Measurements from ENCODE around the gene MIB2. TPM values are rescaled to one million over a fixed set of nuclear protein-coding genes. Genes with fewer than 3 reads are reported as not detected.

MIB2 gene
- total and polyA plus RNA-seq, 4 experiments from 2014 or later, result 12.7 to 114 (median 73.5) TPM

DNA sequence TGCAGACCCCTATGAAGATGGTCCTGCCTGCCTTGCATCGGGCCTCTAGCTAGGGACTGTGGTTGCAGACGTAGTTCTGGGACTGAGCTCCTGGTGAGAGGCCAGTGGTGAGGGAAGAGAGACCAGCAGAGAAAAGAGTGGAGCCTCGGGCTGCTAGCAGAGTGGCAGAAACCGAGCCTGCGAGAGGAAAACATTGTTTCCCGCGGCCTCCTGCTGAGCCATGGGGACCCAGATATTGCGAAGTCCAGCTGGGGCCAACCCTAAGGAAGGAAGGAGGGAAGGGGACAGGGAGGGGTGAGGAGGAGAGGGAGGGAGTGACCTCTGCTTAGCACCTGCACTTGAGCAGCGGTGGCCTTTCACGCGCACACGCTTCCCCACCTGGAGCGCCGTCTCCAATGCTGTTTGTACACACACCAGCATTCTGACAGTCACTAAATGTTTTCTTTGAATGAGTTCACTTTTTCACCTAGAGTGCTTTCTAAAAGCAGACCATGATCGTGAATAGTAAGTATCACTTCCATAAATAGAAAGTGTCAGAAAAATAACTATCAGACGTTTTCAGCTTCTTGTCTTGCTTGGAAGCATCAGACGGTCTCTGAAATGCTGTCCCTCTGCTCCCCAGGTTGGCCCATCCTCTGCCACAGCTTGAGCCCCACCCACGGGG is 12.9 kb upstream of the MIB2 start:
- DNase-seq, result no peak
- intact Hi-C loops (cut with micrococcal nuclease), result no loop called here
- H3K36me3 Mint-ChIP-seq, result no peaks in the 10 kb centered on the region
- H3K27ac ChIP-seq (ENCODE audit: low read depth, low read length), result no peak overlapping the region
- ChIA-PET POLR2A (ENCODE audit: partially characterized antibody) (interaction anchor here (1.1 to 5.8 kb wide), 3 partner anchors 12 to 203 kb away, joined by 3 to 43 read pairs (median 6); partner anchors contain the start of genes CCNL2, MIB2 and MMP23B), CTCF (ENCODE audit: partially characterized antibody) (interaction anchor here (0.6 kb wide), 1 partner anchor 159 kb away, joined by 3 read pairs; no protein-coding TSS in a partner anchor)
- H3K4me1 ChIP-seq (ENCODE audit: insufficient read depth, low read length), result peaks cover 18% of the 10 kb centered on the region
- peak overlapping the region in 4 of 7 donors; percentile 4 to 77 (median 59) for H3K27ac Mint-ChIP-seq
- H3K36me3 ChIP-seq (ENCODE audit: insufficient read depth, low read length), result no peaks in the 10 kb centered on the region
- H3K9me3 ChIP-seq (ENCODE audit: control insufficient read depth in 1 of 2, low read length in 2 of 2), result no peaks in the 10 kb centered on the region
- H3K27me3 Mint-ChIP-seq, result peaks cover 0 to 4% of the 10 kb centered on the region in 2 donors
- H3K9me3 Mint-ChIP-seq, result peaks cover 0 to 2% (median 0%) of the 10 kb centered on the region in 8 donors
- H3K27me3 ChIP-seq (ENCODE audit: insufficient read depth, low read length), result no peaks in the 10 kb centered on the region
- H3K4me3 Mint-ChIP-seq, result peak overlapping the region in 2 of 8 donors; percentile 9 to 36
- no peak overlapping the region for H3K4me3 ChIP-seq (ENCODE audit: low read length in 2 of 2)
- peaks cover 7 to 25% (median 13%) of the 10 kb centered on the region in 4 donors for H3K4me1 Mint-ChIP-seq

DNA sequence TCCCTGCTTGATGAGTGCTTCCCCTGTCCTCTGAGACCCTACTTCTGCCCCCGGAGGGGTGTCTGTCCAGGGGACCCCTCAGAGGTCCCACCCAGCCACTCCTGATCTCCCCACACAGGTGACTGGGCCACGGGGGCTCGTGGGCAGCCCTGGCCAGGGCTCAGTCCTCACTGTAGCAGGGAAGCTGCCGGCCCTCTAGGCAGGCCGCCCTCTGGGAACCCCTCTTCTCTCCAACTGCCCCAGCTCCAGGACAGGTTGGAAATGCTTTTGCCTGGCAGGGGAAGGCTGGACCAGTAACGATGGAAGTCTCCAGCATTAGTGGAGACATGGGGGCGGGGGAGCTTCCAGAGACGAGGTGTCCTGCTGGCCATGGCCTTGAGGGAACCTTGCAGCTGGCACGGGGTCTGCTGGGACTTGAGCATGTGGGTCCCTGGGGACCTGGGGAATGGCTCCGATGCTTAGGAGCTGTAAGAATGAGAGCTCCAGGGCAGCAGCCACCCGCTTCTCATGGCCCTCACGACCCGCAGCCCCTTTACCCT is 12.3 kb upstream of the MIB2 start:
- ChIA-PET POLR2A (ENCODE audit: partially characterized antibody) (interaction anchor here (1.1 to 5.8 kb wide), 3 partner anchors 11 to 204 kb away, joined by 3 to 43 read pairs (median 6); partner anchors contain the start of genes CCNL2, MIB2 and MMP23B), CTCF (ENCODE audit: partially characterized antibody) (no interaction called here)
- Histone ChIP-seq H3K27me3 (ENCODE audit: insufficient read depth, low read length) (no peaks in the 10 kb centered on the region), H3K4me1 (ENCODE audit: insufficient read depth, low read length) (peaks cover 22% of the 10 kb centered on the region), H3K9me3 (ENCODE audit: control insufficient read depth in 1 of 2, low read length in 2 of 2) (no peaks in the 10 kb centered on the region), H3K27ac (ENCODE audit: low read depth, low read length) (no peak overlapping the region), H3K4me3 (ENCODE audit: low read length in 2 of 2) (no peak overlapping the region), H3K36me3 (ENCODE audit: insufficient read depth, low read length) (no peaks in the 10 kb centered on the region)
- Mint-ChIP-seq H3K4me3 (peak overlapping the region in 2 of 8 donors; percentile 9 to 20), H3K9me3 (no peaks in the 10 kb centered on the region), H3K36me3 (no peaks in the 10 kb centered on the region), H3K27me3 (peaks cover 0 to 4% of the 10 kb centered on the region in 2 donors), H3K4me1 (peaks cover 8 to 26% (median 15%) of the 10 kb centered on the region in 4 donors), H3K27ac (peak overlapping the region in 2 of 7 donors; percentile 44 to 74)
- intact Hi-C loops (cut with micrococcal nuclease), result no loop called here
- no peak for DNase-seq

DNA sequence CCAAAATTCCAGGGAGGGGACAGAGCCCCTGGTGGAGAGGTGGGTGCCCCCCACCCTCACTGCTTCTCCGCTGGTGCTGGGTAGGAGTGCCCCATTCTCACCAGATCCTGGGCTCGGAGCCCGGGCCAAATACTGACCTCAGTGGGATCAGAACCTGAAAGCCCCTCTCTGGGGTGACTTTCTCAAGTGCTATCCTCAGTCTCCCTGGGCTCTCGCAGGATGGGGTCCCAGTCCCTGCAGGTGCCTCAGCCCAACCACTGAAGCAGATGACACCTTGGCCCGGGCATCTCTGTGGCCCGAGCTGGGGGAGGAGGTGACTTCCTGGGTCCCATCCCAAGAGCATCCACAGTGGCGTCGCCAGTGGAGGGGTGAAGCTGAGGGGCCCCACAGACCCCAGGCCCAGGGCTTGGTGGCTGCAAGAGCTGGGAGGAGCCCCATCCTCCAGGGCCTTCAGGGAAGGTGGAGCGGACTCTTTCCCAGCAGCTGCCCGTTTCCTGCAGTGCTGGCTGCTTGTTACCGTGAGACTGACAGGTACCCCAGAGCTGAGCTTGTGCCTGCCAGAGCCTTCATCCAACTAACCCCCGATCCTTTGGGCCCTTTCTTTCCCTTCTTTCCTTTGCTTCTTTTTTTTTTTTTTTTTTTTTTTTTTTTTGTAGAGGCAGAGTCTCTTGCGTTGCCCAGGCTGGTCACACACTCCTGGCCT is 11.5 kb upstream of the MIB2 start:
- no peaks in the 10 kb centered on the region for H3K9me3 ChIP-seq (ENCODE audit: control insufficient read depth in 1 of 2, low read length in 2 of 2)
- intact Hi-C loops (cut with micrococcal nuclease), result no loop called here
- Mint-ChIP-seq H3K36me3 (no peaks in the 10 kb centered on the region), H3K27me3 (peaks cover 0 to 2% of the 10 kb centered on the region in 2 donors), H3K27ac (peak overlapping the region in 4 of 7 donors; percentile 18 to 37 (median 29)), H3K4me1 (peaks cover 8 to 22% (median 15%) of the 10 kb centered on the region in 4 donors), H3K4me3 (peak overlapping the region in 1 of 8 donors; percentile 39), H3K9me3 (no peaks in the 10 kb centered on the region)
- no peaks in the 10 kb centered on the region for H3K36me3 ChIP-seq (ENCODE audit: insufficient read depth, low read length)
- CTCF ChIA-PET (ENCODE audit: partially characterized antibody), result no interaction called here
- no peaks in the 10 kb centered on the region for H3K27me3 ChIP-seq (ENCODE audit: insufficient read depth, low read length)
- no peak overlapping the region for H3K27ac ChIP-seq (ENCODE audit: low read depth, low read length)
- DNase-seq, result no peak
- H3K4me3 ChIP-seq (ENCODE audit: low read length in 2 of 2), result no peak overlapping the region
- POLR2A ChIA-PET (ENCODE audit: partially characterized antibody), result interaction anchor here (1.1 to 5.8 kb wide), 3 partner anchors 10 to 205 kb away, joined by 3 to 43 read pairs (median 6); partner anchors contain the start of genes CCNL2, MIB2 and MMP23B
- peaks cover 22% of the 10 kb centered on the region for H3K4me1 ChIP-seq (ENCODE audit: insufficient read depth, low read length)

DNA sequence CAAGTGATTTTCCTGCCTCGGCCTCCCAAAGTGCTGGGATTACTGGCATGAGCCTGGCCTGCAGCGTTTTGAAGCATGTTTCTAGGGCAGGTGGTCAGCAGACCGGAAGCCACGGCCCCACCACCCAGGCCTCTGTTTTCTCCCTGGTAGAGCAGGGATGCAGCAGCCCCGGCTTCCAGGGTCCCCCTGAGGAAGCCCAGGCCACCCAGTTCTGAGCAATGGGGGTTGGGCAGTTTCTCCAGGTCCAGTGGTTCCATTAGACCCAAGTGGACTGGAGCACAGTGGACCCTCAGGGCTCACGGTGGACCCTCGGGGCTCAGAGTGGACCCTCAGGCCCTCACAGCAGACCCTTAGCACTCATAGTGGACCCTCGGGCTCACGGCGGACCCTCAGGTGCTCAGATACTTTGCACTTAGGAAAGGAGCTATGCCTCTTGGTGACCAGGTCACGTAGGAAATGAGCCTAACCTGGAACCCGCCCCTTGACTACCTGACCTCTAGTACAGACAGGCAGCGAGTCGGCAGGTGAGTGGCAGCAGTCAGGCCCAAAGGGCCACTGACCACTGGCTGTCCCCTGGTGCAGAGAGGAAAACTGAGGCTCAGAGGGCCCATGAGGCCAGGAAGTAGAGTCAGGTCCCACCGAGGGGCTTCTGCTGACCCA is 10.8 kb upstream of the MIB2 start:
- Mint-ChIP-seq H3K27me3 (no peaks in the 10 kb centered on the region), H3K4me1 (peaks cover 8 to 20% (median 15%) of the 10 kb centered on the region in 4 donors), H3K4me3 (peak overlapping the region in 1 of 8 donors; percentile 39), H3K9me3 (no peaks in the 10 kb centered on the region), H3K36me3 (no peaks in the 10 kb centered on the region), H3K27ac (peak overlapping the region in 3 of 7 donors; percentile 37 to 59 (median 58))
- ChIA-PET POLR2A (ENCODE audit: partially characterized antibody) (interaction anchor here (5.8 kb wide), 1 partner anchor 10 kb away, joined by 43 read pairs; the partner anchor contains the start of gene MIB2), CTCF (ENCODE audit: partially characterized antibody) (no interaction called here)
- H3K36me3 ChIP-seq (ENCODE audit: insufficient read depth, low read length), result no peaks in the 10 kb centered on the region
- no peaks in the 10 kb centered on the region for H3K27me3 ChIP-seq (ENCODE audit: insufficient read depth, low read length)
- H3K4me3 ChIP-seq (ENCODE audit: low read length in 2 of 2), result no peak overlapping the region
- H3K4me1 ChIP-seq (ENCODE audit: insufficient read depth, low read length), result peaks cover 19% of the 10 kb centered on the region
- intact Hi-C loops (cut with micrococcal nuclease), result no loop called here
- no peak overlapping the region for H3K27ac ChIP-seq (ENCODE audit: low read depth, low read length)
- no peak for DNase-seq
- no peaks in the 10 kb centered on the region for H3K9me3 ChIP-seq (ENCODE audit: control insufficient read depth in 1 of 2, low read length in 2 of 2)

DNA sequence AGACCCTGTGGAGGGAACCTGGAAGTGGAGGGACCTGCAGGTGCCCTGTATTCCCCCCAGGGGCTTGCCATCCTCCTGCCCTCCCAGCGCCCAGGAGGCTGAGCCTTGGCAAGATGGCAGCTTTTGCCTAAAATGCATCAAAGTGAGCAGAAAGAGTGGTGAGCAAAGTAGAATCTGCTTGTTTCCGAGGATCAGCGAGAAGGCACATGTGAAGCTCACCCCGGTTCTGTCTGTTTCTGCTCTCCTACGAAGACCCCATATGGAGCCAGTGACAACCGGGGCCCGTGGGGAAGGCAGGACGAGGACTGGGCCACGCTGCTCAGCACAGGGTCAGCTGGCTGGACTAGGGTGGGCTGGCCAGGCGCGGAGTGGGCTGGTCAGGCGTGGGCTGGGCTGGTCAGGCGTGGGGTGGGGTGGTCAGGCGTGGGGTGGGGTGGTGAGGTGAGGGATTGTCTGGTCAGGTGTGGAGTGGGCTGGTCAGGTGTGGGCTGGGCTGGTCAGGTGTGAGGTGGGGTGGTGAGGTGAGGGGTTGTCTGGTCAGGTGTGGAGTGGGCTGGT is 10.2 kb upstream of the MIB2 start:
- ChIA-PET POLR2A (ENCODE audit: partially characterized antibody) (interaction anchor here (5.8 kb wide), 1 partner anchor 9 kb away, joined by 43 read pairs; the partner anchor contains the start of gene MIB2), CTCF (ENCODE audit: partially characterized antibody) (no interaction called here)
- H3K4me3 Mint-ChIP-seq, result peak overlapping the region in 1 of 8 donors; percentile 25
- H3K9me3 ChIP-seq (ENCODE audit: control insufficient read depth in 1 of 2, low read length in 2 of 2), result no peaks in the 10 kb centered on the region
- intact Hi-C loops (cut with micrococcal nuclease), result no loop called here
- no peaks in the 10 kb centered on the region for H3K9me3 Mint-ChIP-seq
- no peaks in the 10 kb centered on the region for H3K36me3 Mint-ChIP-seq
- H3K36me3 ChIP-seq (ENCODE audit: insufficient read depth, low read length), result no peaks in the 10 kb centered on the region
- peak overlapping the region in 2 of 7 donors; percentile 13 to 58 for H3K27ac Mint-ChIP-seq
- no peak for DNase-seq
- no peak overlapping the region for H3K4me3 ChIP-seq (ENCODE audit: low read length in 2 of 2)
- peaks cover 8 to 20% (median 15%) of the 10 kb centered on the region in 4 donors for H3K4me1 Mint-ChIP-seq
- H3K27ac ChIP-seq (ENCODE audit: low read depth, low read length), result no peak overlapping the region
- no peaks in the 10 kb centered on the region for H3K27me3 Mint-ChIP-seq
- H3K4me1 ChIP-seq (ENCODE audit: insufficient read depth, low read length), result peaks cover 19% of the 10 kb centered on the region
- no peaks in the 10 kb centered on the region for H3K27me3 ChIP-seq (ENCODE audit: insufficient read depth, low read length)

DNA sequence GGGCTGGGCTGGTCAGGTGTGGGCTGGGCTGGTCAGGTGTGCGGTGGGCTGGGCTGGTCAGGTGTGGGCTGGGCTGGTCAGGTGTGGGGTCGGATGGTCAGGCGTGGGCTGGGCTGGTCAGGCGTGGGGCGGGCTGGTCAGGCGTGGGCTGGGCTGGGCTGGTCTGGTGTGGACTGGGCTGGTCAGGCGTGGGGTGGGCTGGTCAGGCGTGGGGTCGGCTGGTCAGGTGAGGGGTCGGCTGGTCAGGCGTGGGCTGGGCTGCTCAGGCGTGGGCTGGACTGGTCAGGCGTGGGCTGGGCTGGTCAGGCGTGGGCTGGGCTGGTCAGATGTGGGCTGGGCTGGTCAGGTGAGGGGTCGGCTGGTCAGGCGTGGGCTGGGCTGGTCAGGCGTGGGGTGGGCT is 9.6 kb upstream of the MIB2 start:
- POLR2A ChIA-PET (ENCODE audit: partially characterized antibody), result interaction anchor here (5.8 kb wide), 1 partner anchor 8 kb away, joined by 43 read pairs; the partner anchor contains the start of gene MIB2
- H3K27me3 ChIP-seq (ENCODE audit: insufficient read depth, low read length), result no peaks in the 10 kb centered on the region
- no peaks in the 10 kb centered on the region for H3K36me3 ChIP-seq (ENCODE audit: insufficient read depth, low read length)
- H3K9me3 ChIP-seq (ENCODE audit: control insufficient read depth in 1 of 2, low read length in 2 of 2), result no peaks in the 10 kb centered on the region
- Mint-ChIP-seq H3K27me3 (no peaks in the 10 kb centered on the region), H3K9me3 (no peaks in the 10 kb centered on the region), H3K36me3 (no peaks in the 10 kb centered on the region), H3K4me1 (peaks cover 8 to 20% (median 14%) of the 10 kb centered on the region in 4 donors), H3K4me3 (no peak overlapping the region), H3K27ac (no peak overlapping the region)
- no peak for DNase-seq
- intact Hi-C loops (cut with micrococcal nuclease), result no loop called here
- H3K4me3 ChIP-seq (ENCODE audit: low read length in 2 of 2), result no peak overlapping the region
- no peak overlapping the region for H3K27ac ChIP-seq (ENCODE audit: low read depth, low read length)
- H3K4me1 ChIP-seq (ENCODE audit: insufficient read depth, low read length), result peaks cover 14% of the 10 kb centered on the region
- CTCF ChIA-PET (ENCODE audit: partially characterized antibody), result no interaction called here
